SK-N-SH treated with all-trans-retinoic acid at 6 μM for 48 hours (cell line): ENCODE measurements around the gene OR5K2.

ENCODE experiments used
- ATAC-seq: fragments of 200-7000 bp; cut with Tn5 transposase; 3 replicates; pipeline ENCODE4 v1.9.1; 2020; ENCODE audit warnings: mild to moderate bottlenecking, moderate library complexity
- ARNTL ChIP-seq: fragments of 450-650 bp; formaldehyde crosslinking; IDR thresholded peaks from 2 replicates; pipeline ENCODE4 v1.5.0; 2020; ENCODE audit warnings: low read depth, mild to moderate bottlenecking, moderate library complexity, borderline replicate concordance
- BACH2 ChIP-seq: fragments of 250-450 bp; sonication (Bioruptor Pico); IDR thresholded peaks from 2 replicates; pipeline ENCODE4 v1.9.0; 2021; ENCODE audit warnings: mild to moderate bottlenecking, borderline replicate concordance
- CREB5 ChIP-seq: fragments of 250-450 bp; sonication (Bioruptor Pico); IDR thresholded peaks from 2 replicates; pipeline ENCODE4 v1.5.1; 2020; ENCODE audit warnings: low read depth, mild to moderate bottlenecking, moderate library complexity
- CSDC2 ChIP-seq: fragments of 250-450 bp; sonication (Bioruptor Pico); IDR thresholded peaks from 2 replicates; pipeline ENCODE4 v1.5.0; 2020; ENCODE audit warnings: mild to moderate bottlenecking, moderate library complexity
- ESRRG ChIP-seq: fragments of 250-450 bp; sonication (Bioruptor Pico); IDR thresholded peaks from 2 replicates; pipeline ENCODE4 v1.6.1; 2021; ENCODE audit warnings: mild to moderate bottlenecking
- GLIS3 ChIP-seq: fragments of 250-450 bp; sonication (Bioruptor Pico); IDR thresholded peaks from 2 replicates; pipeline ENCODE4 v1.5.0; 2020; ENCODE audit warnings: mild to moderate bottlenecking, moderate library complexity
- ISL1 ChIP-seq: fragments of 250-450 bp; sonication (Bioruptor Pico); IDR thresholded peaks from 2 replicates; pipeline ENCODE4 v2.1.2; 2022; ENCODE audit warnings: mild to moderate bottlenecking, moderate library complexity
- OSR1 ChIP-seq: fragments of 250-450 bp; sonication (Bioruptor Pico); IDR thresholded peaks from 2 replicates; pipeline ENCODE4 v1.8.0; 2022; ENCODE audit warnings: moderate library complexity, mild to moderate bottlenecking, inconsistent platforms
- PATZ1 ChIP-seq: fragments of 250-450 bp; sonication (Bioruptor Pico); IDR thresholded peaks from 2 replicates; pipeline ENCODE4 v1.8.0; 2020; ENCODE audit warnings: mild to moderate bottlenecking, moderate library complexity, borderline replicate concordance
- PPARA ChIP-seq: fragments of 250-450 bp; sonication (Bioruptor Pico); IDR thresholded peaks from 2 replicates; pipeline ENCODE4 v1.5.0; 2020; ENCODE audit warnings: mild to moderate bottlenecking, borderline replicate concordance
- RARB ChIP-seq: fragments of 250-450 bp; sonication (Bioruptor Pico); IDR thresholded peaks from 2 replicates; pipeline ENCODE4 v1.8.0; 2021; ENCODE audit warnings: mild to moderate bottlenecking, moderate library complexity
- SNAI2 ChIP-seq: fragments of 250-450 bp; sonication (Bioruptor Pico); IDR thresholded peaks from 2 replicates; pipeline ENCODE4 v1.5.0; 2020; ENCODE audit warnings: mild to moderate bottlenecking, moderate library complexity
- TCF4 ChIP-seq: fragments of 250-450 bp; sonication (Bioruptor Pico); IDR thresholded peaks from 2 replicates; pipeline ENCODE4 v1.8.0; 2021; ENCODE audit warnings: mild to moderate bottlenecking, moderate library complexity, borderline replicate concordance
- TOX ChIP-seq: fragments of 250-450 bp; sonication (Bioruptor Pico); IDR thresholded peaks from 2 replicates; pipeline ENCODE4 v1.8.0; 2021; ENCODE audit warnings: mild to moderate bottlenecking, moderate library complexity, borderline replicate concordance
- TSHZ2 ChIP-seq: fragments of 250-450 bp; sonication (Bioruptor Pico); IDR thresholded peaks from 2 replicates; pipeline ENCODE4 v1.5.0; 2020; ENCODE audit warnings: mild to moderate bottlenecking, moderate library complexity
- ZC3H10 ChIP-seq: fragments of 250-450 bp; sonication (Bioruptor Pico); IDR thresholded peaks from 2 replicates; pipeline ENCODE4 v1.5.1; 2021; ENCODE audit warnings: mild to moderate bottlenecking, moderate library complexity
- ZFP3 ChIP-seq: fragments of 250-450 bp; sonication (Bioruptor Pico); IDR thresholded peaks from 2 replicates; pipeline ENCODE4 v1.5.0; 2020; ENCODE audit warnings: mild to moderate bottlenecking, moderate library complexity
- ZFP30 ChIP-seq: fragments of 450-650 bp; formaldehyde crosslinking; IDR thresholded peaks from 2 replicates; pipeline ENCODE4 v1.5.0; 2022; ENCODE audit warnings: mild to moderate bottlenecking, moderate library complexity
- ZNF565 ChIP-seq: fragments of 450-650 bp; formaldehyde crosslinking; conservative IDR thresholded peaks from 2 replicates; pipeline ENCODE4 v1.5.0; 2020; ENCODE audit warnings: low read depth, mild to moderate bottlenecking, moderate library complexity
- ZNF70 ChIP-seq: fragments of 450-650 bp; formaldehyde crosslinking; IDR thresholded peaks from 2 replicates; pipeline ENCODE4 v1.5.0; 2020; ENCODE audit warnings: mild to moderate bottlenecking, moderate library complexity
- ZNF8 ChIP-seq: fragments of 450-650 bp; formaldehyde crosslinking; IDR thresholded peaks from 2 replicates; pipeline ENCODE4 v1.5.0; 2020; ENCODE audit warnings: mild to moderate bottlenecking, moderate library complexity
- TF ChIP-seq, protein P1 (sequence below): fragments of 250-450 bp; sonication (Bioruptor Pico); IDR thresholded peaks from 2 replicates; pipeline ENCODE4 v1.8.0; 2021; ENCODE audit warnings: low read depth, mild to moderate bottlenecking, moderate library complexity, borderline replicate concordance
- TF ChIP-seq, protein P2 (sequence below): fragments of 250-450 bp; sonication (Bioruptor Pico); IDR thresholded peaks from 2 replicates; pipeline ENCODE4 v1.5.1; 2021; ENCODE audit warnings: mild to moderate bottlenecking, moderate library complexity

OR5K2 gene

DNA sequence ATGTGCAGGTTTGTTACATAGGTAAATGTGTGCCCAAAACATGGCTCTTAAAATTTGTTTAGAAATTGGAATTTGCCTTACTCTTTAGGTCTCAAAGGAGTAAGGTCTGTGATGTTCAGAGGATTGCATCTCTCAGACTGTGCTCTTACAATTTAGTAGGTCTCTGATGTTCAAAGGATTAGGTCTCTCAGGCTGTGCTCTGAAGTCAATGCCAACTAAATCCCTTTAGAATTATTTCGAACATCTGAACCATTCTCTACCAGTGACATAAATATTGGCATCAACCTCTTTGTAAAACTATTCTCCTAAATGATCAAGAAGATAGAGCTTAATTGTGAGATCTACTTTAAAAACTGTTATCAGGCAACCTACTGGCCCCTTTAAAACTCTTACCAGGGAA lies 34.6 kb upstream of the OR5K2 start, which contains the start of gene OR5K1:
Gene OR5K1, plus strand, starts transcription at position 301 of the 400 bp plus-strand sequence. CDS start 6,376 bp downstream, outside the sequence.
- TF ChIP-seq ARNTL (CRISPR knock-in tag) (no peak), TCF4 (CRISPR knock-in tag) (no peak), ZFP3 (CRISPR knock-in tag) (no peak), ISL1 (no peak), OSR1 (CRISPR knock-in tag) (no peak), ZNF70 (CRISPR knock-in tag) (no peak), SNAI2 (CRISPR knock-in tag) (no peak), ZC3H10 (CRISPR knock-in tag) (no peak), PATZ1 (CRISPR knock-in tag) (no peak), TOX (CRISPR knock-in tag) (no peak), CSDC2 (CRISPR knock-in tag) (no peak), CREB5 (CRISPR knock-in tag) (no peak), ESRRG (CRISPR knock-in tag) (no peak), GLIS3 (CRISPR knock-in tag) (no peak), TSHZ2 (no peak), ZFP30 (CRISPR knock-in tag) (no peak), ZNF565 (no peak), RARB (no peak), ZNF8 (no peak)
- ATAC-seq = no peak

DNA sequence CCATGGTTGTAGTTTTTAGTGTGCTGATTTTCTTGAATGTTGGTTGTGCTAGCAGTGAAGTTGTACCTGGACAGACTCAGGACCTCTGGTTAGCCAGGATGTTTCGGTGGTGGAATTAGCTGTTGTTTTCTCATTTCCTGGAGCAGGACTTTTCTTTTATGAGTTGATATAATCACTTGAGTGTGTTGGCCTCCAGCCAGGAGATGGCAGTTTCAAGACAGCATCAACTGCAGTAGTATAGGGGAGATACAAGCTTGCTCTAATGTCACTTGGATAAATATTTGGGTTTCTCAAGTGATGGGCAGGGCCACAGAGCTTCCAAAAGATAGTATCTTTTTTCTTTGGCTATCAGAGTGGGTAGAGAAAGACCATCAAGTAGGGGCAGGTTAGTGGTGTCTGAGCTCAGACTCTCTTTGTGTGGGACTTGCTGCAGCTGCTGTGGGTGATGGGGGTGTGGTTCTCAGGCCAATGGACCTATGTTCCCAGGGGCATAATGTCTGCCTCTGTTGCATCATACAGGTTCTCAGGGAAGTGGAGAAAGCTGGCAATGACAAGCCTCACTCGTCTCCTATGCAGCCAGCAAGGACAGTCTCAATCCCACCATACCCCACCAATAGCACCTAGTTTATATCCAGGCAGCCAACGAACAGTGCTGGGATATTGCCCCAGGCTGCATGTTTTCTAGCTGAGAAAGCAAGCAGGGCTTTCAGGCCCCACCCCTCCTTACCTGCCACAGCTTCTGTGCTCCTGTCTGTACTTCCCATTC lies 14.6 kb upstream of the OR5K2 start:
- ATAC-seq = no peak
- TF ChIP-seq CSDC2 (CRISPR knock-in tag) = no peak
- TF ChIP-seq, protein P1, sequence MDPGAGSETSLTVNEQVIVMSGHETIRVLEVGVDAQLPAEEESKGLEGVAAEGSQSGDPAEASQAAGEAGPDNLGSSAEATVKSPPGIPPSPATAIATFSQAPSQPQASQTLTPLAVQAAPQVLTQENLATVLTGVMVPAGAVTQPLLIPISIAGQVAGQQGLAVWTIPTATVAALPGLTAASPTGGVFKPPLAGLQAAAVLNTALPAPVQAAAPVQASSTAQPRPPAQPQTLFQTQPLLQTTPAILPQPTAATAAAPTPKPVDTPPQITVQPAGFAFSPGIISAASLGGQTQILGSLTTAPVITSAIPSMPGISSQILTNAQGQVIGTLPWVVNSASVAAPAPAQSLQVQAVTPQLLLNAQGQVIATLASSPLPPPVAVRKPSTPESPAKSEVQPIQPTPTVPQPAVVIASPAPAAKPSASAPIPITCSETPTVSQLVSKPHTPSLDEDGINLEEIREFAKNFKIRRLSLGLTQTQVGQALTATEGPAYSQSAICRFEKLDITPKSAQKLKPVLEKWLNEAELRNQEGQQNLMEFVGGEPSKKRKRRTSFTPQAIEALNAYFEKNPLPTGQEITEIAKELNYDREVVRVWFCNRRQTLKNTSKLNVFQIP (CRISPR knock-in tag) = no peak
- no peak for TF ChIP-seq BACH2 (CRISPR knock-in tag)
- TF ChIP-seq SNAI2 (CRISPR knock-in tag) = no peak
- no peak for TF ChIP-seq CREB5 (CRISPR knock-in tag)
- no peak for TF ChIP-seq ARNTL (CRISPR knock-in tag)
- TF ChIP-seq PPARA (CRISPR knock-in tag) = no peak
- no peak for TF ChIP-seq RARB
- no peak for TF ChIP-seq PATZ1 (CRISPR knock-in tag)
- TF ChIP-seq ESRRG (CRISPR knock-in tag) = no peak
- no peak for TF ChIP-seq ZC3H10 (CRISPR knock-in tag)
- TF ChIP-seq, protein P2, sequence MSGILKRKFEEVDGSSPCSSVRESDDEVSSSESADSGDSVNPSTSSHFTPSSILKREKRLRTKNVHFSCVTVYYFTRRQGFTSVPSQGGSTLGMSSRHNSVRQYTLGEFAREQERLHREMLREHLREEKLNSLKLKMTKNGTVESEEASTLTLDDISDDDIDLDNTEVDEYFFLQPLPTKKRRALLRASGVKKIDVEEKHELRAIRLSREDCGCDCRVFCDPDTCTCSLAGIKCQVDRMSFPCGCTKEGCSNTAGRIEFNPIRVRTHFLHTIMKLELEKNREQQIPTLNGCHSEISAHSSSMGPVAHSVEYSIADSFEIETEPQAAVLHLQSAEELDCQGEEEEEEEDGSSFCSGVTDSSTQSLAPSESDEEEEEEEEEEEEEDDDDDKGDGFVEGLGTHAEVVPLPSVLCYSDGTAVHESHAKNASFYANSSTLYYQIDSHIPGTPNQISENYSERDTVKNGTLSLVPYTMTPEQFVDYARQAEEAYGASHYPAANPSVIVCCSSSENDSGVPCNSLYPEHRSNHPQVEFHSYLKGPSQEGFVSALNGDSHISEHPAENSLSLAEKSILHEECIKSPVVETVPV (CRISPR knock-in tag) = no peak
- TF ChIP-seq ZFP3 (CRISPR knock-in tag) = no peak
- TF ChIP-seq TOX (CRISPR knock-in tag) = no peak
